NCI-H82 treated with DMSO at 0.1 percent for 48 hours (cell line): ENCODE data around the gene FCGR2B.
A peak's percentile ranks its signal among the peaks of the same experiment; 100 is the strongest.
"Not testable (repeated sequence)": the region's sequence is repeated elsewhere in the genome, so short reads cannot be mapped to it uniquely, and the experiment has no call there.

Experiments used
- DNase-seq: peaks from one replicate; lab custom pipeline; 2025; ENCODE audit not compliant: unreplicated experiment; lab: John Stamatoyannopoulos, UW

The FCGR2B gene

GRCh38 chr1:161647507-161648360 lies 15.2 kb upstream of the FCGR2B start:
- DNase-seq: peak; percentile 16

GRCh38 chr1:161653541-161653940 lies 9.4 kb upstream of the FCGR2B start:
- DNase-seq: not testable (repeated sequence)

GRCh38 chr1:161653971-161654370 lies 9.0 kb upstream of the FCGR2B start:
- not testable (repeated sequence) for DNase-seq

- DNase-seq: not testable (repeated sequence)
Measured at GRCh38 chr1:161658524-161658923, 4.4 kb upstream of the FCGR2B start.

- not testable (repeated sequence) for DNase-seq
Measured at GRCh38 chr1:161661660-161662311, 1.2 kb upstream of the FCGR2B start.

GRCh38 chr1:161663569-161663968 lies 626 bp downstream of the FCGR2B start:
- not testable (repeated sequence) for DNase-seq

- DNase-seq: not testable (repeated sequence)
Measured at GRCh38 chr1:161664689-161665088, 1.7 kb downstream of the FCGR2B start.

- DNase-seq: not testable (repeated sequence)
Measured at GRCh38 chr1:161671045-161672020, 8.4 kb downstream of the FCGR2B start.

GRCh38 chr1:161673437-161673836 lies 10.5 kb downstream of the FCGR2B start:
- DNase-seq: not testable (repeated sequence)

GRCh38 chr1:161674447-161674846 lies 11.5 kb downstream of the FCGR2B start:
- DNase-seq: not testable (repeated sequence)

GRCh38 chr1:161674908-161675307 lies 12.0 kb downstream of the FCGR2B start:
- not testable (repeated sequence) for DNase-seq

- no peak for DNase-seq
Measured at GRCh38 chr1:161676441-161676840, 13.5 kb downstream of the FCGR2B start.

- no peak for DNase-seq
Measured at GRCh38 chr1:161676958-161677689, 14.2 kb downstream of the FCGR2B start.

- no peak for DNase-seq
Measured at GRCh38 chr1:161678500-161678899, 15.6 kb downstream of the FCGR2B start.

GRCh38 chr1:161681879-161682278 lies 18.9 kb downstream of the FCGR2B start:
- no peak for DNase-seq

- DNase-seq: no peak
Measured at GRCh38 chr1:161688946-161689345, 26.0 kb downstream of the FCGR2B start.

- no peak for DNase-seq
Measured at GRCh38 chr1:161691846-161692245, 28.9 kb downstream of the FCGR2B start.

- not testable (repeated sequence) for DNase-seq
Measured at GRCh38 chr1:161693020-161693712, 30.2 kb downstream of the FCGR2B start.

- DNase-seq: not testable (repeated sequence)
Measured at GRCh38 chr1:161698302-161698701, 35.4 kb downstream of the FCGR2B start.

GRCh38 chr1:161702250-161702649 lies 39.3 kb downstream of the FCGR2B start:
- DNase-seq: no peak
